ENCODE results near the gene LCE5A. TPM values are rescaled to one million over a fixed set of nuclear protein-coding genes. Genes with fewer than 3 reads are reported as not detected.

Gene LCE5A
- total and polyA plus RNA-seq, 9 of the 15 experiments (the other 6 are each of a cell fraction or from before 2014, with no cell fraction given) = not detected

- TF ChIP-seq ZNF407 (IDR thresholded peaks at IDR 0.05; ENCODE audit: low read depth) = no peak
Measured at GRCh38 chr1:152461544-152461943, 49.1 kb upstream of the LCE5A start (continued).

- no peak for FAIRE-seq
- no peak for DNase-seq (ENCODE audit: extremely low read depth in 1 of 4, low spot score in 3 of 4)
- in situ Hi-C loops (cut with MboI) = no loop called here
- intact Hi-C loops (cut with micrococcal nuclease) = no loop called here
- H3K4me2 ChIP-seq (ENCODE audit: insufficient read depth, low read length) = no peak overlapping the region
- H3K4me1 ChIP-seq (replicated peaks in 1 of 2; ENCODE audit: control insufficient read depth in 2 of 2, insufficient read depth in 2 of 2, low read length in 2 of 2) = peaks cover 0 to 5% of the 10 kb centered on the region in 2 experiments; a peak in 1 of 5 replicates
- BruUV-seq (replicated peaks) = no TSS peak
- H3K27ac ChIP-seq (ENCODE audit: extremely low read depth, low read depth, low read length) = no peak overlapping the region
- H2AFZ ChIP-seq (ENCODE audit: low read depth, low read length) = no peak overlapping the region
- no peaks in the 10 kb centered on the region for H3K36me3 ChIP-seq (ENCODE audit: control insufficient read depth, insufficient read depth, low read length)
- no peaks in the 10 kb centered on the region for H3K27me3 ChIP-seq (ENCODE audit: control insufficient read depth in 2 of 2, insufficient read depth in 2 of 2, low read length in 2 of 2)
- H3K9me1 ChIP-seq (ENCODE audit: control insufficient read depth, insufficient read depth, low read length) = no peaks in the 10 kb centered on the region
- no peak for ATAC-seq
- H3K79me2 ChIP-seq (ENCODE audit: control insufficient read depth, insufficient read depth, low read length) = no peaks in the 10 kb centered on the region
- H3K4me3 ChIP-seq = no peak overlapping the region
- WGBS (ENCODE audit: insufficient coverage, low coverage, missing lambda C conversion rate) = 42% methylated on average over 26 of the region's 26 CpGs
- H3K9ac ChIP-seq (ENCODE audit: insufficient read depth in 1 of 2, low read depth in 2 of 2, low read length in 2 of 2) = no peak overlapping the region
- no peak for TF ChIP-seq RHOXF2B (CRISPR knock-in tag; conservative IDR thresholded peaks at IDR 0.05)
- TF ChIP-seq ZFP30 (CRISPR knock-in tag; IDR thresholded peaks at IDR 0.05; ENCODE audit: borderline replicate concordance) = no peak
- POLR2A ChIA-PET = no interaction called here
- no peaks in the 10 kb centered on the region for H3K9me3 ChIP-seq (replicated peaks; ENCODE audit: control insufficient read depth, insufficient read depth, low read depth, low read length)
- no peaks in the 10 kb centered on the region for H4K20me1 ChIP-seq (replicated peaks; ENCODE audit: control insufficient read depth, insufficient read depth, low read length)
- CTCF ChIA-PET (ENCODE audit: low intra/inter-chr PET ratio) = interaction anchor here (1.3 kb wide), 1 partner anchor 272 kb away, joined by 4 read pairs; no protein-coding TSS in a partner anchor
Measured at GRCh38 chr1:152462636-152463035, 48.0 kb upstream of the LCE5A start.
